ENCODE data around the gene PITPNC1. TPM values are rescaled to one million over a fixed set of nuclear protein-coding genes. Genes with fewer than 3 reads are reported as not detected.
A peak's percentile ranks its signal among the peaks of the same experiment; 100 is the strongest.
"Not testable (repeated sequence)": the region's sequence is repeated elsewhere in the genome, so short reads cannot be mapped to it uniquely, and the experiment has no call there.

Gene PITPNC1
- total RNA-seq, 1 donor from 2014 or later: 40.3 TPM

GRCh38 chr17:67514998-67515397 lies 137.9 kb downstream of the PITPNC1 start:
- no peak for DNase-seq
- peaks cover 3% of the 10 kb centered on the region for H3K9me3 Mint-ChIP-seq (ENCODE audit: unreplicated experiment)
- peaks cover 14% of the 10 kb centered on the region for H3K4me1 Mint-ChIP-seq (ENCODE audit: low read depth, unreplicated experiment)
- H3K27ac Mint-ChIP-seq (ENCODE audit: unreplicated experiment): peak overlapping the region; percentile 66
- no peak for TF ChIP-seq CTCF (IDR thresholded peaks at IDR 0.05; ENCODE audit: partially characterized antibody, unreplicated experiment)
- H3K27me3 Mint-ChIP-seq (ENCODE audit: unreplicated experiment): peaks cover 3% of the 10 kb centered on the region
- peak overlapping the region; percentile 64 for H3K4me3 Mint-ChIP-seq (ENCODE audit: unreplicated experiment)
- H3K36me3 Mint-ChIP-seq (ENCODE audit: unreplicated experiment): peaks cover 8% of the 10 kb centered on the region

- Mint-ChIP-seq H3K4me1 (ENCODE audit: low read depth, unreplicated experiment) (peaks cover 15% of the 10 kb centered on the region), H3K9me3 (ENCODE audit: unreplicated experiment) (peaks cover 3% of the 10 kb centered on the region), H3K27ac (ENCODE audit: unreplicated experiment) (peak overlapping the region; percentile 66), H3K27me3 (ENCODE audit: unreplicated experiment) (peaks cover 3% of the 10 kb centered on the region), H3K4me3 (ENCODE audit: unreplicated experiment) (peak overlapping the region; percentile 64), H3K36me3 (ENCODE audit: unreplicated experiment) (peaks cover 8% of the 10 kb centered on the region)
- TF ChIP-seq CTCF (IDR thresholded peaks at IDR 0.05; ENCODE audit: partially characterized antibody, unreplicated experiment): no peak
- no peak for DNase-seq
Measured at GRCh38 chr17:67515490-67516083, 138.5 kb downstream of the PITPNC1 start.

GRCh38 chr17:67516571-67516970 lies 139.5 kb downstream of the PITPNC1 start:
- not testable (repeated sequence) for H3K4me3 Mint-ChIP-seq (ENCODE audit: unreplicated experiment); H3K9me3 Mint-ChIP-seq (ENCODE audit: unreplicated experiment); H3K27ac Mint-ChIP-seq (ENCODE audit: unreplicated experiment); H3K27me3 Mint-ChIP-seq (ENCODE audit: unreplicated experiment); DNase-seq; H3K36me3 Mint-ChIP-seq (ENCODE audit: unreplicated experiment)
- H3K4me1 Mint-ChIP-seq (ENCODE audit: low read depth, unreplicated experiment): peaks cover 23% of the 10 kb centered on the region

GRCh38 chr17:67517325-67517724 lies 140.2 kb downstream of the PITPNC1 start:
- Mint-ChIP-seq H3K27me3 (ENCODE audit: unreplicated experiment) (peaks cover 3% of the 10 kb centered on the region), H3K27ac (ENCODE audit: unreplicated experiment) (no peak overlapping the region), H3K4me3 (ENCODE audit: unreplicated experiment) (no peak overlapping the region), H3K9me3 (ENCODE audit: unreplicated experiment) (peaks cover 3% of the 10 kb centered on the region), H3K36me3 (ENCODE audit: unreplicated experiment) (peaks cover 8% of the 10 kb centered on the region), H3K4me1 (ENCODE audit: low read depth, unreplicated experiment) (peaks cover 25% of the 10 kb centered on the region)
- DNase-seq: no peak
- TF ChIP-seq CTCF (IDR thresholded peaks at IDR 0.05; ENCODE audit: partially characterized antibody, unreplicated experiment): no peak

- DNase-seq: no peak
- no peak for TF ChIP-seq CTCF (IDR thresholded peaks at IDR 0.05; ENCODE audit: partially characterized antibody, unreplicated experiment)
- Mint-ChIP-seq H3K27ac (ENCODE audit: unreplicated experiment) (no peak overlapping the region), H3K4me3 (ENCODE audit: unreplicated experiment) (no peak overlapping the region), H3K36me3 (ENCODE audit: unreplicated experiment) (peaks cover 8% of the 10 kb centered on the region), H3K27me3 (ENCODE audit: unreplicated experiment) (peaks cover 4% of the 10 kb centered on the region), H3K4me1 (ENCODE audit: low read depth, unreplicated experiment) (peaks cover 33% of the 10 kb centered on the region), H3K9me3 (ENCODE audit: unreplicated experiment) (peaks cover 2% of the 10 kb centered on the region)
Measured at GRCh38 chr17:67518876-67519275, 141.8 kb downstream of the PITPNC1 start.
